GM13976 (cell line): ENCODE measurements around the gene MGP.

Experiments
- DNase-seq: peaks from one replicate; pipeline ENCODE4 v3.0.0; 2012; ENCODE audit warnings: low spot score
- in situ Hi-C: fragments of 300-500 bp; cut with MboI; formaldehyde crosslinking; loops from one replicate; pipeline ENCODE4 v1.12.0; 2022; ENCODE audit warnings: low sequenced_read_pairs, mixed read lengths, inconsistent platforms; ENCODE audit not compliant: unreplicated experiment
- TF ChIP-seq, protein P1 (sequence below): IDR thresholded peaks from 2 replicates; pipeline ENCODE4 v1.5.1; 2012; ENCODE audit warnings: borderline replicate concordance, mild to moderate bottlenecking; ENCODE audit not compliant: insufficient read depth; ENCODE audit errors: extremely low read depth, missing control alignments, control extremely low read depth

The MGP gene

DNA sequence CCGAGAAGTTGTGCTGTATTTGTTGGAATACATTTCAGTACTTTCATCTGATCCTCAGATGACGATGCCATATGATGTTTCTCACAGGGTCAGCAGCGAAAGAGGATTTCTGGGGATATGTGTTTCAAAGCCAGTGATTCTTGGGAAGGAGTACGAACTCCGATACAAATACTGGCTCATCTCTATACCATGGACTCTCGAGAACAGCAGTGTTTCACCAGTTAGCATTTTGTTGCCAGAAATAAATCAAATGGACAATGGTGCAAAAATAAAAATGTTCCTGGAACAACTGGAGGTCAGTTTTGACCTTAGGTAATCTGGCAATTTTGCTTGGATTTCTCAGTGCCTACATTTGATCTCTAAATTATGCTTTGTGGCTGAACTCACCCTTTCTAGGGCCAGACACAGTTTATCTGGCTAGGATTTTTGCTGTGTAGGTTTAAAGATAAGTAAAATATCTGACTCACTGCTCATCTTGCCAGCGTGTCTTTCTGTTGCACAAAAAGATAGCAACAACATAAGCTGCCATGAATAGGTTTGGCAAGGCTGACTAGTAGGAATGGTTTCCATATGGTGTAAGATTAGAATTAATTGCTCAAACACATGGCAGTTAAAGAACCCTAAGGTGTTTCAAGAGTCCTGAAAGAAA lies 11.0 kb upstream of the MGP start:
- TF ChIP-seq, protein P1, sequence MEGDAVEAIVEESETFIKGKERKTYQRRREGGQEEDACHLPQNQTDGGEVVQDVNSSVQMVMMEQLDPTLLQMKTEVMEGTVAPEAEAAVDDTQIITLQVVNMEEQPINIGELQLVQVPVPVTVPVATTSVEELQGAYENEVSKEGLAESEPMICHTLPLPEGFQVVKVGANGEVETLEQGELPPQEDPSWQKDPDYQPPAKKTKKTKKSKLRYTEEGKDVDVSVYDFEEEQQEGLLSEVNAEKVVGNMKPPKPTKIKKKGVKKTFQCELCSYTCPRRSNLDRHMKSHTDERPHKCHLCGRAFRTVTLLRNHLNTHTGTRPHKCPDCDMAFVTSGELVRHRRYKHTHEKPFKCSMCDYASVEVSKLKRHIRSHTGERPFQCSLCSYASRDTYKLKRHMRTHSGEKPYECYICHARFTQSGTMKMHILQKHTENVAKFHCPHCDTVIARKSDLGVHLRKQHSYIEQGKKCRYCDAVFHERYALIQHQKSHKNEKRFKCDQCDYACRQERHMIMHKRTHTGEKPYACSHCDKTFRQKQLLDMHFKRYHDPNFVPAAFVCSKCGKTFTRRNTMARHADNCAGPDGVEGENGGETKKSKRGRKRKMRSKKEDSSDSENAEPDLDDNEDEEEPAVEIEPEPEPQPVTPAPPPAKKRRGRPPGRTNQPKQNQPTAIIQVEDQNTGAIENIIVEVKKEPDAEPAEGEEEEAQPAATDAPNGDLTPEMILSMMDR, result no peak
- in situ Hi-C loops, result no loop called here
- DNase-seq, result no peak

DNA sequence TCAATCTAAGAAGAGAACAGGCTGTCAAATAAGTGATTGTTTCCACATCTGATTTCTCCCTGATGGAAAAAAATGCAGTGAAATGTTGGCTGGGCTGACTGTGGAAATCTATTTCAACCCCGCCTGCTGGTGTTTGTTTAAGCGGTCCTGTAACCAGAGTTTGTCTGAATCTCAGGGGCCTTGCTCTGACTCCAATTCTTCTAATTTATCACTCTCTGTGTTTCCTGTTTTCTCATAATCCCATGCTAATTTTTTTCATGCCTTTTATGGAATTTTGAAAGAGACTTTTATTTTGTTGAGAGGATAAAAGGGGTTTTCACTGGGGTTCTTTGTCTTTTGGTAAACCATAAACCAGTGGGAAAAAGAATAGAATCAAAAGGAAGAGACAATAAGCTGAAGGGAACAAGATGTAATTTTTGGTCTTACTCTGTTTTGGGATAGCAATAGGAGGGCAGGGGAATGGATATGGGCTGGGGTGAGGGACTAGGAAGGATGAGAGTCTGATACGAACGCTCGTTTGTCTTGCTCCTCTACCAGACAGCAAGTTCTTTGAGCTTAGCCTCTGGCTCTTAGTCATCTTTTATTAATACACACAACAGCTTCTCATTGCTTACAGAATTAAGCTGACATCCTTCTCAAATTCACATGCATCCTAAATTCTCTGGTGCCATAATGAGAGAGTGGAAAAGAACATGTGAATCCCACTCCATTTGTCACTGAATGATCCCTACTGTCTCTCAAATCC lies 8.0 kb upstream of the MGP start:
- no peak for DNase-seq
- TF ChIP-seq, protein P1, result no peak
- in situ Hi-C loops, result no loop called here

DNA sequence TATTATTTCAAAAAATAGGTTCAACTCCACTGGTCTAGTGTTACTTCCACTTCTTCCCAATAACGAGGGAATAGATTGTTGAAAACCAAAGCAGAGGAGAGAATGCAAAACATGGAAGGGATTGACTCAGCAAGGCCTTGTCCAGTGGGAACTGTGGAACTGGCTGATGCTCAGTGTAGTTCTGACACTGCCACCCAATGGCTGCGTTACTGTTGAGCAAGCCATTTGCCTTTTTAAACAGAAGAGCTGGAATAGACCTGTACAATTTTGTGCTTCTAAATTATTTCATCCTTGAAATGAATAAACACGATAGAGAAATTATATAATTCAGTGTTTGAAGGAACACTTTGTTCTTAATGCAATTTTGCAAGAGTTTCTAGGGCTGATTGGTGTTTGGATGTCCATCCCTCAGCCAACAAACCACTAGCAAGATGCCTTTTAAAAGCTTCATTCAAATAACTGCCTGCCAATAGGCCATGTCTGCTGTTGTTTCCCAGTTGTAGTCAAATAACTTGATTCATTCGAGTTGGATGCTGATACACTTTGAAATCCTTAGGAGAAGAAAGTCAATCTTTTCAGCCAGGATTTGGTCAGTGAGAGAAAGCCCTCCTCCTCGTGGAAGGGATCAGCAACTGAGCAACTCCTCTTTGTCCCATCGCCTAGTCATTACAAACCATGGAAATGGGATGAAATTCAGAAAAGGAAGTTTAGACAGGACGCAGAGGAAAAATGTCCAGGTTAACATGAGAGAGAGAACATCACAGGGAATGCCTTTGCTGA lies 7.3 kb upstream of the MGP start:
- in situ Hi-C loops, result no loop called here
- DNase-seq, result no peak
- TF ChIP-seq, protein P1, result no peak

DNA sequence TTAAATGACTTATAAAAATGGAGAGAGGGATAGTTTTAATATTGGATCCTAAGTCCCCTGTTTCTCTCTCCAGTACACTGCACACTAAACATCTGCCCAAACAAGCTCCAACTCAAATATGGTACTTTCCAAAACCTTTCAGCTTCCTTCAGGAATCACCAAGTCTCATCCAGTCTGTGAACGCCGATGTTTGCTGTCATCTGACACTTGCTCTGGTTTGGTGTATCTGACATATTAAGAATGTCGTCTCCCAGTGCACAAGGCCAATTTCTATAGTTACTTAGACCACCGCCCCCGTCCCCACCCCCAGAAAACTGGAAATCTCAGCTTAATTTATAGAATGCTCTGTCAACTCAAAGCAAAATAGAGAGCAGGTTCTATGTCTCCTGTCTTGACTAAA lies 5.0 kb upstream of the MGP start:
- DNase-seq, result no peak
- TF ChIP-seq, protein P1, result no peak
- in situ Hi-C loops, result no loop called here

DNA sequence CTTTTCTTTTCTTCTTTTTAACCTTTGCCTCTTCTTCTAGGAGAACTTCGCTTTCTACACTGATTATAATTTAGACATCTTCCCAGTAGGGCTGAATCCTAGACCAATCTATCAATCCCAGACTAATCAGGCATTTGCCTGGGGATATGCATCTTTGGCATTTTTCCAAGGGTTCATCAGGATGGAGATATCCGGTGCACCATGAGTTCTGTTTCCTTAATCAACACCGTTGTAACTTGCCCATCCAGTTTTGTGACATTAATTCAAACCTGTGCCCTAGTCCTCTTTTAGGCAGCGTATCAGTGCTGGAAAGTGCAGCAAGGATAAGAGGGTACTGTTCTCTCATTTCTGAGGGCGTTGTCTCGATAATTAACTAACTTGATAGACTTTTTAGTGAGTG lies 617 bp upstream of the MGP start:
- DNase-seq, result no peak
- TF ChIP-seq, protein P1, result no peak
- in situ Hi-C loops, result no loop called here

DNA sequence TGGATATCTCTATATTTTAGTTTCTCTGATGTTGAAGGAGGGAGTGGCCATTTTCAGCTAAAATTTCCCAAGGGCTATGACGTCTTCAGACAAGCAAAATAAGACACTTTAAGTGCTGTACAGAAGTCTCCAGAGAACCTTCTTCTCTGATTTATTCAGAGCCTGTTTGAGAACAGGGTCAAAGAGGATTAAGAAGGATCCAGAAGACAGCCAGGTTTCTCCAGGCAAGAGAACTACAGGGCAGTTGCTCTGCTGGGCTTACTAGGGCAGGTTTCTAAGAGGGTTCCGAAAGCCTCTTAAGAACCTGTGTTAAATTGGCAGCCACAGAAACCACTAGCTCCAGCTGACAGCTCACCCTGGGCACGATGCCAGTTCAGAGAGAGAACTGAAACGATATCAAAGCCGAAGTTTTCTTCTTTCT lies 1.2 kb downstream of the MGP start:
- TF ChIP-seq, protein P1, result no peak
- in situ Hi-C loops, result no loop called here
- peak; percentile 18 for DNase-seq
